ENCODE measurements around the gene PPTC7. TPM values are rescaled to one million over a fixed set of nuclear protein-coding genes. Genes with fewer than 3 reads are reported as not detected.
A peak's percentile ranks its signal among the peaks of the same experiment; 100 is the strongest.
"Not testable (repeated sequence)": the region's sequence is repeated elsewhere in the genome, so short reads cannot be mapped to it uniquely, and the experiment has no call there.

The PPTC7 gene
- total RNA-seq, 2 donors from 2014 or later, result 11.2 to 21.8 TPM

GRCh38 chr12:110546339-110546738 is 36.8 kb downstream of the PPTC7 start:
- Histone ChIP-seq H3K4me1 (replicated peaks) (peaks cover 22% of the 10 kb centered on the region), H3K27me3 (replicated peaks; ENCODE audit: insufficient read depth) (no peaks in the 10 kb centered on the region), H3K27ac (peak overlapping the region; percentile 29 to 81), H3K4me3 (no peak overlapping the region), H3K36me3 (no peaks in the 10 kb centered on the region), H3K9me3 (no peaks in the 10 kb centered on the region)
- no peak for DNase-seq (ENCODE audit: low spot score)
- intact Hi-C loops (cut with DNase I), result loop anchor here (5.0 kb wide), 1 partner anchor 36 kb away; the partner anchor contains the start of gene PPTC7
- TF ChIP-seq POLR2A (IDR thresholded peaks at IDR 0.05) (no peak), POLR2AphosphoS5 (IDR thresholded peaks at IDR 0.05) (peak; percentile 58)
- 17% methylated on average over 3 of the region's 3 CpGs for WGBS

- H3K9me3 ChIP-seq, result no peaks in the 10 kb centered on the region
- no peak for TF ChIP-seq CTCF (IDR thresholded peaks at IDR 0.05)
- no peak for TF ChIP-seq POLR2AphosphoS5 (IDR thresholded peaks at IDR 0.05)
- H3K4me1 ChIP-seq (replicated peaks), result peaks cover 22% of the 10 kb centered on the region
- H3K36me3 ChIP-seq, result no peaks in the 10 kb centered on the region
- no peak for DNase-seq (ENCODE audit: low spot score)
- H3K27ac ChIP-seq, result peak overlapping the region; percentile 29 to 81
- intact Hi-C loops (cut with DNase I), result loop anchor here (5.0 kb wide), 1 partner anchor 36 kb away; the partner anchor contains the start of gene PPTC7
- no peaks in the 10 kb centered on the region for H3K27me3 ChIP-seq (replicated peaks; ENCODE audit: insufficient read depth)
- 74% methylated on average over 10 of the region's 10 CpGs for WGBS
- H3K4me3 ChIP-seq, result no peak overlapping the region
Observed at GRCh38 chr12:110545812-110546211, 37.3 kb downstream of the PPTC7 start.

GRCh38 chr12:110545259-110545658 is 37.9 kb downstream of the PPTC7 start:
- peak overlapping the region; percentile 79 to 81 for H3K27ac ChIP-seq
- intact Hi-C loops (cut with DNase I), result loop anchor here (5.0 kb wide), 1 partner anchor 37 kb away; the partner anchor contains the start of gene PPTC7
- not testable (repeated sequence) for H3K27me3 ChIP-seq (replicated peaks; ENCODE audit: insufficient read depth); H3K4me3 ChIP-seq; H3K36me3 ChIP-seq; DNase-seq (ENCODE audit: low spot score); H3K9me3 ChIP-seq
- H3K4me1 ChIP-seq (replicated peaks), result peaks cover 22% of the 10 kb centered on the region
- 67% methylated on average over 4 of the region's 4 CpGs for WGBS
- TF ChIP-seq POLR2AphosphoS5 (IDR thresholded peaks at IDR 0.05), result peak; percentile 5

GRCh38 chr12:110543965-110544364 is 39.2 kb downstream of the PPTC7 start:
- intact Hi-C loops (cut with DNase I), result no loop called here
- H3K4me3 ChIP-seq, result no peak overlapping the region
- WGBS, result 16% methylated on average over 4 of the region's 4 CpGs
- no peaks in the 10 kb centered on the region for H3K27me3 ChIP-seq (replicated peaks; ENCODE audit: insufficient read depth)
- H3K27ac ChIP-seq, result peak overlapping the region; percentile 79 to 81
- peaks cover 22% of the 10 kb centered on the region for H3K4me1 ChIP-seq (replicated peaks)
- no peaks in the 10 kb centered on the region for H3K9me3 ChIP-seq
- DNase-seq (ENCODE audit: low spot score), result no peak
- no peaks in the 10 kb centered on the region for H3K36me3 ChIP-seq
- TF ChIP-seq POLR2AphosphoS5 (IDR thresholded peaks at IDR 0.05) (no peak), CTCF (IDR thresholded peaks at IDR 0.05) (no peak), POLR2A (IDR thresholded peaks at IDR 0.05) (no peak)

- Histone ChIP-seq H3K36me3 (no peaks in the 10 kb centered on the region), H3K9me3 (no peaks in the 10 kb centered on the region), H3K4me3 (no peak overlapping the region), H3K27ac (peak overlapping the region; percentile 79 to 81), H3K27me3 (replicated peaks; ENCODE audit: insufficient read depth) (no peaks in the 10 kb centered on the region), H3K4me1 (replicated peaks) (peaks cover 22% of the 10 kb centered on the region)
- 6% methylated on average over 7 of the region's 7 CpGs for WGBS
- TF ChIP-seq CTCF (IDR thresholded peaks at IDR 0.05), result no peak
- peak; percentile 96 for TF ChIP-seq POLR2AphosphoS5 (IDR thresholded peaks at IDR 0.05)
- TF ChIP-seq POLR2A (IDR thresholded peaks at IDR 0.05), result no peak
- intact Hi-C loops (cut with DNase I), result no loop called here
- DNase-seq (ENCODE audit: low spot score), result peak; percentile 96
Observed at GRCh38 chr12:110543252-110543959, 39.7 kb downstream of the PPTC7 start.

- Histone ChIP-seq H3K36me3 (no peaks in the 10 kb centered on the region), H3K9me3 (no peaks in the 10 kb centered on the region), H3K4me3 (no peak overlapping the region), H3K27me3 (replicated peaks; ENCODE audit: insufficient read depth) (no peaks in the 10 kb centered on the region), H3K4me1 (replicated peaks) (peaks cover 13% of the 10 kb centered on the region), H3K27ac (no peak overlapping the region)
- 82% methylated on average over 8 of the region's 8 CpGs for WGBS
- no peak for TF ChIP-seq POLR2A (IDR thresholded peaks at IDR 0.05)
- intact Hi-C loops (cut with DNase I), result no loop called here
- no peak for DNase-seq (ENCODE audit: low spot score)
Observed at GRCh38 chr12:110540048-110540447, 43.1 kb downstream of the PPTC7 start.
